ENCODE data around the gene SLC9A9. TPM values are rescaled to one million over a fixed set of nuclear protein-coding genes. Genes with fewer than 3 reads are reported as not detected.

The SLC9A9 gene
- total and polyA plus RNA-seq, 9 of the 15 experiments (the other 6 are each of a cell fraction or from before 2014, with no cell fraction given): 0.03 to 0.13 TPM; not detected in 7

DNA sequence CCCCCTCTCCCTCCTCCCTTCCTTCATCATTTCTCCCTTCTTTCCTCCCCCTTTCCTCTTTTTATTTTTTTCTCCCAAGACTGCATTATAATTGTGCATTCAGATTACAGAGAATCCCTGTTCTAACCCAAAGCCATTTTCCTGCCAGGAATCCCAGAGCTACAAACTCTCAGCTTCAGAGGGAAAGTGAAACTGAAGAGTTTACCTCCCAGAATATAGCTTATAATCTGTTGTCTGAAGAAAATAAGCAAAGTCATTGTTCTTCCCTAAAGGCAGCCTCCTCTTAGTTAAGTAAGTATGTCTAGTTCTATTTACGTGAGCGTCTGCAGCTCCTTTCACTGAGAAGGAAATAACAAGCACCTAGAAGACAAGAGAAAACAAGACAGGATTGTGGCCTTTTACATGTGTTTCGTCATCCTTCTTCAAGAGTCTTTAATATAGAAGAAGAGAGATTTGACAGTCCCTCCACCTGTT, 631.5 kb downstream of the SLC9A9 start (continued):
- TF ChIP-seq, protein P1, sequence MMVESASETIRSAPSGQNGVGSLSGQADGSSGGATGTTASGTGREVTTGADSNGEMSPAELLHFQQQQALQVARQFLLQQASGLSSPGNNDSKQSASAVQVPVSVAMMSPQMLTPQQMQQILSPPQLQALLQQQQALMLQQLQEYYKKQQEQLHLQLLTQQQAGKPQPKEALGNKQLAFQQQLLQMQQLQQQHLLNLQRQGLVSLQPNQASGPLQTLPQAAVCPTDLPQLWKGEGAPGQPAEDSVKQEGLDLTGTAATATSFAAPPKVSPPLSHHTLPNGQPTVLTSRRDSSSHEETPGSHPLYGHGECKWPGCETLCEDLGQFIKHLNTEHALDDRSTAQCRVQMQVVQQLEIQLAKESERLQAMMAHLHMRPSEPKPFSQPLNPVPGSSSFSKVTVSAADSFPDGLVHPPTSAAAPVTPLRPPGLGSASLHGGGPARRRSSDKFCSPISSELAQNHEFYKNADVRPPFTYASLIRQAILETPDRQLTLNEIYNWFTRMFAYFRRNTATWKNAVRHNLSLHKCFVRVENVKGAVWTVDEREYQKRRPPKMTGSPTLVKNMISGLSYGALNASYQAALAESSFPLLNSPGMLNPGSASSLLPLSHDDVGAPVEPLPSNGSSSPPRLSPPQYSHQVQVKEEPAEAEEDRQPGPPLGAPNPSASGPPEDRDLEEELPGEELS (CRISPR knock-in tag; IDR thresholded peaks at IDR 0.05; ENCODE audit: borderline replicate concordance): no peak
- TF ChIP-seq SOX6 (IDR thresholded peaks at IDR 0.05) (peak; percentile 25; the same call in 1 of the 2 replicates), TRIM24 (IDR thresholded peaks at IDR 0.05) (peak in 1 of 2 experiments; percentile 16; a peak in 1 of 4 replicates), TAL1 (IDR thresholded peaks at IDR 0.05) (no peak), BACH1 (tag; IDR thresholded peaks at IDR 0.05) (0 out of 2 replicates have a peak, but pooled peaks have one; percentile 23), SIX5 (IDR thresholded peaks at IDR 0.05; ENCODE audit: borderline replicate concordance in 1 of 2, insufficient read depth in 1 of 2, low read depth in 1 of 2, low read length in 2 of 2) (no peak), ZNF316 (IDR thresholded peaks at IDR 0.05) (peak; percentile 88), NFE2L1 (tag; IDR thresholded peaks at IDR 0.05; ENCODE audit: borderline replicate concordance, low read depth) (peak; percentile 63; the same call in 1 of the 2 replicates), ZNF174 (CRISPR knock-in tag; IDR thresholded peaks at IDR 0.05) (no peak), HLTF (IDR thresholded peaks at IDR 0.05) (no peak)
- TF ChIP-seq, protein P2, sequence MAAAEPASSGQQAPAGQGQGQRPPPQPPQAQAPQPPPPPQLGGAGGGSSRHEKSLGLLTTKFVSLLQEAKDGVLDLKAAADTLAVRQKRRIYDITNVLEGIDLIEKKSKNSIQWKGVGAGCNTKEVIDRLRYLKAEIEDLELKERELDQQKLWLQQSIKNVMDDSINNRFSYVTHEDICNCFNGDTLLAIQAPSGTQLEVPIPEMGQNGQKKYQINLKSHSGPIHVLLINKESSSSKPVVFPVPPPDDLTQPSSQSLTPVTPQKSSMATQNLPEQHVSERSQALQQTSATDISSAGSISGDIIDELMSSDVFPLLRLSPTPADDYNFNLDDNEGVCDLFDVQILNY (CRISPR knock-in tag; IDR thresholded peaks at IDR 0.05): no peak
- TF ChIP-seq, protein P3, sequence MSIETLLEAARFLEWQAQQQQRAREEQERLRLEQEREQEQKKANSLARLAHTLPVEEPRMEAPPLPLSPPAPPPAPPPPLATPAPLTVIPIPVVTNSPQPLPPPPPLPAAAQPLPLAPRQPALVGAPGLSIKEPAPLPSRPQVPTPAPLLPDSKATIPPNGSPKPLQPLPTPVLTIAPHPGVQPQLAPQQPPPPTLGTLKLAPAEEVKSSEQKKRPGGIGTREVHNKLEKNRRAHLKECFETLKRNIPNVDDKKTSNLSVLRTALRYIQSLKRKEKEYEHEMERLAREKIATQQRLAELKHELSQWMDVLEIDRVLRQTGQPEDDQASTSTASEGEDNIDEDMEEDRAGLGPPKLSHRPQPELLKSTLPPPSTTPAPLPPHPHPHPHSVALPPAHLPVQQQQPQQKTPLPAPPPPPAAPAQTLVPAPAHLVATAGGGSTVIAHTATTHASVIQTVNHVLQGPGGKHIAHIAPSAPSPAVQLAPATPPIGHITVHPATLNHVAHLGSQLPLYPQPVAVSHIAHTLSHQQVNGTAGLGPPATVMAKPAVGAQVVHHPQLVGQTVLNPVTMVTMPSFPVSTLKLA (conservative IDR thresholded peaks at IDR 0.05): 0 out of 4 replicates have a peak, but pooled peaks of 1 of the 2 experiments have one; percentile 12
- TF ChIP-seq, protein P4, sequence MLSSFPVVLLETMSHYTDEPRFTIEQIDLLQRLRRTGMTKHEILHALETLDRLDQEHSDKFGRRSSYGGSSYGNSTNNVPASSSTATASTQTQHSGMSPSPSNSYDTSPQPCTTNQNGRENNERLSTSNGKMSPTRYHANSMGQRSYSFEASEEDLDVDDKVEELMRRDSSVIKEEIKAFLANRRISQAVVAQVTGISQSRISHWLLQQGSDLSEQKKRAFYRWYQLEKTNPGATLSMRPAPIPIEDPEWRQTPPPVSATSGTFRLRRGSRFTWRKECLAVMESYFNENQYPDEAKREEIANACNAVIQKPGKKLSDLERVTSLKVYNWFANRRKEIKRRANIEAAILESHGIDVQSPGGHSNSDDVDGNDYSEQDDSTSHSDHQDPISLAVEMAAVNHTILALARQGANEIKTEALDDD (IDR thresholded peaks at IDR 0.05): peak; percentile 56; the same call in 1 of the 2 replicates
- TF ChIP-seq, protein P5, sequence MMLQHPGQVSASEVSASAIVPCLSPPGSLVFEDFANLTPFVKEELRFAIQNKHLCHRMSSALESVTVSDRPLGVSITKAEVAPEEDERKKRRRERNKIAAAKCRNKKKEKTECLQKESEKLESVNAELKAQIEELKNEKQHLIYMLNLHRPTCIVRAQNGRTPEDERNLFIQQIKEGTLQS (IDR thresholded peaks at IDR 0.05): peak; percentile 63; the same call in 1 of the 2 replicates
- TF ChIP-seq, protein P5 (CRISPR knock-in tag; conservative IDR thresholded peaks at IDR 0.05): no peak
- TF ChIP-seq, protein P6, sequence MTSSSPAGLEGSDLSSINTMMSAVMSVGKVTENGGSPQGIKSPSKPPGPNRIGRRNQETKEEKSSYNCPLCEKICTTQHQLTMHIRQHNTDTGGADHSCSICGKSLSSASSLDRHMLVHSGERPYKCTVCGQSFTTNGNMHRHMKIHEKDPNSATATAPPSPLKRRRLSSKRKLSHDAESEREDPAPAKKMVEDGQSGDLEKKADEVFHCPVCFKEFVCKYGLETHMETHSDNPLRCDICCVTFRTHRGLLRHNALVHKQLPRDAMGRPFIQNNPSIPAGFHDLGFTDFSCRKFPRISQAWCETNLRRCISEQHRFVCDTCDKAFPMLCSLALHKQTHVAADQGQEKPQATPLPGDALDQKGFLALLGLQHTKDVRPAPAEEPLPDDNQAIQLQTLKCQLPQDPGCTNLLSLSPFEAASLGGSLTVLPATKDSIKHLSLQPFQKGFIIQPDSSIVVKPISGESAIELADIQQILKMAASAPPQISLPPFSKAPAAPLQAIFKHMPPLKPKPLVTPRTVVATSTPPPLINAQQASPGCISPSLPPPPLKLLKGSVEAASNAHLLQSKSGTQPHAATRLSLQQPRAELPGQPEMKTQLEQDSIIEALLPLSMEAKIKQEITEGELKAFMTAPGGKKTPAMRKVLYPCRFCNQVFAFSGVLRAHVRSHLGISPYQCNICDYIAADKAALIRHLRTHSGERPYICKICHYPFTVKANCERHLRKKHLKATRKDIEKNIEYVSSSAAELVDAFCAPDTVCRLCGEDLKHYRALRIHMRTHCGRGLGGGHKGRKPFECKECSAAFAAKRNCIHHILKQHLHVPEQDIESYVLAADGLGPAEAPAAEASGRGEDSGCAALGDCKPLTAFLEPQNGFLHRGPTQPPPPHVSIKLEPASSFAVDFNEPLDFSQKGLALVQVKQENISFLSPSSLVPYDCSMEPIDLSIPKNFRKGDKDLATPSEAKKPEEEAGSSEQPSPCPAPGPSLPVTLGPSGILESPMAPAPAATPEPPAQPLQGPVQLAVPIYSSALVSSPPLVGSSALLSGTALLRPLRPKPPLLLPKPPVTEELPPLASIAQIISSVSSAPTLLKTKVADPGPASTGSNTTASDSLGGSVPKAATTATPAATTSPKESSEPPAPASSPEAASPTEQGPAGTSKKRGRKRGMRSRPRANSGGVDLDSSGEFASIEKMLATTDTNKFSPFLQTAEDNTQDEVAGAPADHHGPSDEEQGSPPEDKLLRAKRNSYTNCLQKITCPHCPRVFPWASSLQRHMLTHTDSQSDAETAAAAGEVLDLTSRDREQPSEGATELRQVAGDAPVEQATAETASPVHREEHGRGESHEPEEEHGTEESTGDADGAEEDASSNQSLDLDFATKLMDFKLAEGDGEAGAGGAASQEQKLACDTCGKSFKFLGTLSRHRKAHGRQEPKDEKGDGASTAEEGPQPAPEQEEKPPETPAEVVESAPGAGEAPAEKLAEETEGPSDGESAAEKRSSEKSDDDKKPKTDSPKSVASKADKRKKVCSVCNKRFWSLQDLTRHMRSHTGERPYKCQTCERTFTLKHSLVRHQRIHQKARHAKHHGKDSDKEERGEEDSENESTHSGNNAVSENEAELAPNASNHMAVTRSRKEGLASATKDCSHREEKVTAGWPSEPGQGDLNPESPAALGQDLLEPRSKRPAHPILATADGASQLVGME (CRISPR knock-in tag; IDR thresholded peaks at IDR 0.05): no peak
